Astrocyte of the cerebellum (primary cell): ENCODE measurements around the gene MTA3.

Experiments used
- DNase-seq: peaks from one replicate; pipeline ENCODE4 v3.0.0-alpha.2; 2011; ENCODE audit warnings: low read depth
- H3K4me3 ChIP-seq: 2 replicates; pipeline ENCODE4 v1.5.1; 2011; ENCODE audit warnings: mild to moderate bottlenecking, low read depth, low read length, moderate library complexity
- in situ Hi-C: cut with HindIII; loops from 2 replicates; pipeline ENCODE4 v1.10.0; 2017; ENCODE audit warnings: low sequenced_read_pairs
- TF ChIP-seq, protein P1 (sequence below): IDR thresholded peaks from 2 replicates; pipeline ENCODE4 v1.5.1; 2012; ENCODE audit warnings: low read length, low read depth, moderate library complexity, mild to moderate bottlenecking; ENCODE audit errors: missing control alignments

The MTA3 gene

DNA sequence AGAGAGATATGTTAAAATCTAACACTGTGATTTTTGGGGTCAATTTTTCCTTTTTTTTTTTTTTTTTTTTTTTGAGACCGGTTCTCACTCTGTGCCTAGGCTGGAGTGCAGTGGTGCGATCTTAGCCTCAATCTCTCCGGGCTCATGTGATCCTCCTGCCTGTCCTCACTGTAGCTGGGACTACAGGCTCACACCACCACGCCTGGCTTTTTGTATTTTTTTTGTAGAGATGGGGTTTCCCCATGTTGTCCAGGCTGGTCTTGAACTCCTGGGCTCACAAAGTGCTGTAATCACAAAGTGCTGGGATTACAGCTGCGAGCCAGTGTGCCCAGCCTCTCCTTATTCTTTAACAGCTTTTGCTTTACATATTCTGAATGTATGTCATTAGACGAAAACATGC is 226.8 kb downstream of the MTA3 start:
- in situ Hi-C loops, result no loop called here
- TF ChIP-seq, protein P1, sequence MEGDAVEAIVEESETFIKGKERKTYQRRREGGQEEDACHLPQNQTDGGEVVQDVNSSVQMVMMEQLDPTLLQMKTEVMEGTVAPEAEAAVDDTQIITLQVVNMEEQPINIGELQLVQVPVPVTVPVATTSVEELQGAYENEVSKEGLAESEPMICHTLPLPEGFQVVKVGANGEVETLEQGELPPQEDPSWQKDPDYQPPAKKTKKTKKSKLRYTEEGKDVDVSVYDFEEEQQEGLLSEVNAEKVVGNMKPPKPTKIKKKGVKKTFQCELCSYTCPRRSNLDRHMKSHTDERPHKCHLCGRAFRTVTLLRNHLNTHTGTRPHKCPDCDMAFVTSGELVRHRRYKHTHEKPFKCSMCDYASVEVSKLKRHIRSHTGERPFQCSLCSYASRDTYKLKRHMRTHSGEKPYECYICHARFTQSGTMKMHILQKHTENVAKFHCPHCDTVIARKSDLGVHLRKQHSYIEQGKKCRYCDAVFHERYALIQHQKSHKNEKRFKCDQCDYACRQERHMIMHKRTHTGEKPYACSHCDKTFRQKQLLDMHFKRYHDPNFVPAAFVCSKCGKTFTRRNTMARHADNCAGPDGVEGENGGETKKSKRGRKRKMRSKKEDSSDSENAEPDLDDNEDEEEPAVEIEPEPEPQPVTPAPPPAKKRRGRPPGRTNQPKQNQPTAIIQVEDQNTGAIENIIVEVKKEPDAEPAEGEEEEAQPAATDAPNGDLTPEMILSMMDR, result no peak
- no peak overlapping the region for H3K4me3 ChIP-seq
- no peak for DNase-seq

DNA sequence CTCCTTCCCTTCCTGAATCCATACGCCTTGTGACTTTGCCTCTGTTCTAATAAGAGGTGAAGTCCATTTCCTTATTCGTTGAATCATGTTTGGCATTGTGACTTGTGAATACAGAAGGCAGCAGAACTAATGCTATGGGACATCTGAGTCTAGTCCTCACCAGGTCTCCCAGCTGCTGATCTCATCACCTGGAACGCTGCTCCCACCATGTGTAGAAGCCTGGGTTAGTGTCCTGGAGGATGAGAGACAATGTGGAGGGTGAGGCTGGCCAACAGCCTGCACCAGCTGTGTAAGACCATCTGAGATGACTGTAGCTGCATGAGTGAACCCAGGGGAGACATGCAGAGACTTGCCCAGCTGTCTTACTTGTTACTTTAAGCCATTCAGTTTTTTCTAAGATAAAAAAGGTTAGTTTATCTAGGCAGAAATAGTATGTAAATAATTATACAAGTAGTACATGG is 227.4 kb downstream of the MTA3 start:
- TF ChIP-seq, protein P1, result no peak
- in situ Hi-C loops, result no loop called here
- H3K4me3 ChIP-seq, result no peak overlapping the region
- no peak for DNase-seq

DNA sequence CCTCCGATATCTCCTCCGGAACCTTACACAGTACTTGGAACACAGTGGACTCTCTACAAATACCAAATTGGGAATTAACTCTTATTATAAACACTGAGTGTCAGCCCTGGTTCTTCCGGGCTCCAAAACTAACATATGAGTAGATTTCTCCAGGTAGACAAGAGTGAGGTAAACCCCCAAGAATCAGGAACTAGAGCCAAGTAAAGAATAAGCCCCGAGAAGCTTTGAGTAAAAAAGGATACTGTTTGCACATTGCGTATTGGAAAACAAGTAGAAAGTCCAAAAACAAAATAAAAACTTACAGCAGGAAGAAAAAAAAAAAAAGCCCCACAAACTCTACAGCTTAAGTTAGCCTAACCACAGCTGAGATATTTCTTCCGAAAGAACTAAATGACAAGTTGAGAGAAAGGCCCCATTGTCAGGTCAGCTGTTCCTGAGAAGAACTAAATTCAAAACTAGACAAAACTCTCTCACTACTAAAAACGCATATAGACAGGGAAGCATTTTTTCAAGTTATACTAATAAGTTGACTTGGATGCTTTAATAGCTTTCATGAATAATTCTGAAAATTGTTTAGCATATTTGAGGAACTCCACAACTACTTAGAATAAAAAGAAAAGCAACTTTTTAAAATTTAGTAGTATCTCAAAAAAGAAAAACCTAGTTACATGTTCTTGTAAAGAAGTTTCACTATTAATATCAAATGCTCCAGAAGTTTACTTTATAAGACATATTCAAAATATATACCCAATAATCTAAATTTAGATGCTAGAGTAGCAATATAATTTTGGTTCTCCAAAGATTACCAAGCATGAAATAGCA is 228.2 kb downstream of the MTA3 start:
- no peak overlapping the region for H3K4me3 ChIP-seq
- in situ Hi-C loops, result no loop called here
- DNase-seq, result no peak
- TF ChIP-seq, protein P1, result no peak

DNA sequence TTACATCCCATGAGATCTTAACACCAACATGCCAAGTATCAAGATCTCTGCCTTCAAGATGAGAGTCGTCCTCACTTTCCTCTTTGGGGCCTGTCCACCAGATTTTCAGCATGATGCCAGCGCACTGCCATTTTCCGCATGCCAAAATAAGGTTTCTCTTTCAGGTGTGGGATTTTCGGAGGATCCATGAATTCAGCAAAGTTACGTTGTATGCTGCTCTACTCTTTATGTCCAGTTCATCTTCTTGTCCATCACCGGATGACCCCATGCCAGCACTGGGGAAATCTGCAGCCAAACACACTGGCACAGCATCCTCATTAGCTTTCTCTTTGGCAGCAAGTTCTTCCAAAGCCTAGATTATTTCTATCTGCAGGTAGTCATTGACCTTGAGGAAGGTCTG is 228.8 kb downstream of the MTA3 start:
- H3K4me3 ChIP-seq, result no peak overlapping the region
- no peak for DNase-seq
- in situ Hi-C loops, result no loop called here
- TF ChIP-seq, protein P1, result no peak

DNA sequence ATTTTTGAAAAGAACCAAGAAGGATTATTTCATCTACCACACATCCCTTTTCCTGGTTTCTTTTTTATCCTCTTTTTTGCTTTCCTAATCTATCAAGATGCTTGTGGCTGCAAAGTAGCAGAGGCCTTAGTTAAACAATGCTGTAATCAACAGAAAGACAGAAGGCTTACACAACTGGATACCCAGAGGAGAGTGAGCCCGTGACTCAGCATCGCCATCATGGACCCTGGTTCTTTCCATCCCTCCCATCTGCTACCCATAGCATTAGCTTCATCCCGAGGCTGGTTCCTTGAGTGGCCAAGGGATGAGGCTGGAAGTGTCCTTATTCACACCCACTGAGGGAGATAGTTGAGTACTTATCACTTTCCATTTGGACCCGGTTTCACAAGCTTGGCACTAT is 231.4 kb downstream of the MTA3 start:
- H3K4me3 ChIP-seq, result no peak overlapping the region
- in situ Hi-C loops, result no loop called here
- DNase-seq, result no peak
- TF ChIP-seq, protein P1, result no peak

DNA sequence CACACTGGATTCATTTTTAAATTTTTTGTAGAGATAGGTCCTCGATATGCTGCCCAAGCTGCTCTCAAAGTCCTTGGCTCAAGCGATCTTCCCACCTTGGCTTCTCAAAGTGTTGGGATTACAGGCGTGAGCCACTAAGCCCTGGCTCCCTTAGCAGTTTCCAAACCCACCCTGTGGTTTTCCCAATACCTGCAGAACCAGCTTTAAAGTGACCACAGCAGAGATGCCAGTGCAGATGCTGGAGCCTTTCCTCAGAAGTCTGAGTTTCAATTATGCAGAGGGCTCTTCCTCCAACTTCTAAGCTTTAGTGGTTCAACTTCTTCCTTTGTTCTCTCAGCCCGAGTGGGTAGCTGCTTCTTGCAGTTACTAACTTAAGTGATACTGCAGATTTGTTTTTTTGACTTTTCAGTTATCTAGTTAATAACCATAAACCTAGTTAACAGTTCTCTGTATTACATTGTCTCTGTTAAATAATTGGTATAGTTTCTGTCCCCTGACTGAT is 232.1 kb downstream of the MTA3 start:
- TF ChIP-seq, protein P1, result no peak
- in situ Hi-C loops, result no loop called here
- no peak for DNase-seq
- no peak overlapping the region for H3K4me3 ChIP-seq
